OCI-LY1 (cell line): ENCODE data around the gene ARHGEF28.

Source experiments
- H2AFZ ChIP-seq: fragments of 200-600 bp; sonication (generic), shearing (Covaris generic); 2 replicates; pipeline ENCODE4 v1.6.0; 2014; ENCODE audit warnings: antibody characterized with exemption, mild to moderate bottlenecking, low read length
- H3F3A ChIP-seq: fragments of 200-600 bp; sonication (generic), shearing (Covaris generic); 2 replicates; pipeline ENCODE4 v1.6.0; 2014; ENCODE audit warnings: mild to moderate bottlenecking, antibody characterized with exemption, low read length, moderate library complexity; ENCODE audit not compliant: insufficient read depth
- H3K27ac ChIP-seq: fragments of 200-600 bp; sonication (generic); 2 replicates; pipeline ENCODE4 v1.5.1; 2014; ENCODE audit warnings: low read length, mixed run types, mild to moderate bottlenecking, low read depth; ENCODE audit not compliant: poor library complexity, severe bottlenecking
- H3K27me3 ChIP-seq: fragments of 200-600 bp; sonication (generic); 2 replicates; pipeline ENCODE4 v1.6.0; 2014; ENCODE audit warnings: antibody characterized with exemption, mild to moderate bottlenecking, low read length, moderate library complexity; ENCODE audit not compliant: insufficient read depth
- H3K36me3 ChIP-seq: fragments of 200-600 bp; sonication (generic); 2 replicates; pipeline ENCODE4 v1.6.1; 2014; ENCODE audit warnings: mild to moderate bottlenecking, antibody characterized with exemption, low read length, moderate library complexity, mixed read lengths; ENCODE audit not compliant: insufficient read depth
- H3K4me1 ChIP-seq: fragments of 200-600 bp; sonication (generic); 2 replicates; pipeline ENCODE4 v1.5.1; 2014; ENCODE audit warnings: mild to moderate bottlenecking, low read length, moderate library complexity; ENCODE audit not compliant: insufficient read depth, severe bottlenecking
- H3K4me2 ChIP-seq: fragments of 200-600 bp; sonication (generic), shearing (Covaris generic); 2 replicates; pipeline ENCODE4 v1.6.1; 2014; ENCODE audit warnings: low read length
- H3K4me3 ChIP-seq: fragments of 200-600 bp; sonication (generic); 2 replicates; pipeline ENCODE4 v1.5.1; 2014; ENCODE audit warnings: low read length, low read depth, mild to moderate bottlenecking, mixed read lengths; ENCODE audit not compliant: poor library complexity, severe bottlenecking
- H3K79me2 ChIP-seq: fragments of 200-600 bp; shearing (Covaris generic); 2 replicates; pipeline ENCODE4 v1.6.1; 2016; ENCODE audit warnings: mixed run types, low read length, mixed read lengths; ENCODE audit not compliant: insufficient read depth
- H3K9ac ChIP-seq: fragments of 200-600 bp; sonication (generic), shearing (Covaris generic); 2 replicates; pipeline ENCODE4 v1.6.1; 2014; ENCODE audit warnings: mild to moderate bottlenecking, low read length, mixed read lengths
- H3K9me2 ChIP-seq: fragments of 200-600 bp; sonication (generic), shearing (Covaris generic); 2 replicates; pipeline ENCODE4 v1.6.1; 2014; ENCODE audit warnings: low read depth, mild to moderate bottlenecking, low read length, mixed read lengths
- H3K9me3 ChIP-seq: fragments of 200-600 bp; shearing (Covaris generic); 2 replicates; pipeline ENCODE4 v1.6.1; 2014; ENCODE audit warnings: low read length, mixed read lengths
- H4K20me1 ChIP-seq: fragments of 200-600 bp; sonication (generic), shearing (Covaris generic); 2 replicates; pipeline ENCODE4 v1.6.0; 2016; ENCODE audit warnings: mild to moderate bottlenecking, low read length; ENCODE audit not compliant: insufficient read depth
- EZH2 ChIP-seq: fragments of 200-600 bp; sonication (generic), shearing (Covaris generic); IDR thresholded peaks from 2 replicates; pipeline ENCODE4 v1.8.0; 2017; ENCODE audit warnings: borderline replicate concordance, mixed run types, mild to moderate bottlenecking, antibody characterized with exemption, low read length, moderate library complexity, mixed read lengths
- TF ChIP-seq, protein P1 (sequence below): fragments of 200-600 bp; sonication (generic), shearing (Covaris generic); IDR thresholded peaks from 2 replicates; pipeline ENCODE4 v1.5.1; 2017; ENCODE audit warnings: mild to moderate bottlenecking, antibody characterized with exemption, low read length, moderate library complexity, mixed read lengths

The ARHGEF28 gene

DNA sequence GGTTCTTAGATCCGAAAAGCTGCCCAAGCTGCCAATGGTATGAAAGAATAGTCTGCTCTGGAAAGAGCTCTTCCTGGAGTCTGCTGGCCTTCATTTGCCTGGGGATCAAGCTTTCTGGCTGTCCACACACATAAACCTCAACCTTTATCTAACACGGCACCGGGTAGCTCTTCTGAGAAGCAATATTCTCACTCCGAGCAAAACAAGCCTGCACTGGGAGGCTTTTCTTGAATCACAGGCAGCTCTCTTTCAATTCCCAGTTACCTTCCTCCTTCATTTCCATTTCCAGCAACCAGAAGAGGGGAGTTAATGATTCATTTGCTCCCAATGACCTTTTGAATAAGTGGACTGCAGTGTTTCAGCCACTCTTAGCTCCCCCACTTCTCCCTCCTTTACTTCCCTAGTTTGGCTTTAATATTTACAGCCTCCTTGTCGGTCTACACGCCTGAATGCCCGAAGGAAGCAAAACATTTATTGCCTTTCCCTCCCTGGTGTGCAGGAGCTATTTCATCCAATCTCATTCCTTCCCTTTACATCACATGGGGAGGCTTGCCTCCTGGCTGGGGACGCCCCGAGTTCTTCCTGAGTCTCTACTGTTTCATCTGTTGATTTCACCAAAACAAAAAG lies 187.1 kb downstream of the ARHGEF28 start:
- Histone ChIP-seq H3F3A (no peaks in the 10 kb centered on the region), H3K4me1 (no peaks in the 10 kb centered on the region), H3K9me3 (no peaks in the 10 kb centered on the region), H3K36me3 (no peaks in the 10 kb centered on the region), H2AFZ (no peak overlapping the region), H3K27me3 (no peaks in the 10 kb centered on the region), H4K20me1 (no peaks in the 10 kb centered on the region), H3K79me2 (no peaks in the 10 kb centered on the region), H3K9me2 (no peaks in the 10 kb centered on the region), H3K4me2 (no peak overlapping the region), H3K4me3 (no peak overlapping the region), H3K9ac (no peak overlapping the region), H3K27ac (no peak overlapping the region)
- TF ChIP-seq, protein P1, sequence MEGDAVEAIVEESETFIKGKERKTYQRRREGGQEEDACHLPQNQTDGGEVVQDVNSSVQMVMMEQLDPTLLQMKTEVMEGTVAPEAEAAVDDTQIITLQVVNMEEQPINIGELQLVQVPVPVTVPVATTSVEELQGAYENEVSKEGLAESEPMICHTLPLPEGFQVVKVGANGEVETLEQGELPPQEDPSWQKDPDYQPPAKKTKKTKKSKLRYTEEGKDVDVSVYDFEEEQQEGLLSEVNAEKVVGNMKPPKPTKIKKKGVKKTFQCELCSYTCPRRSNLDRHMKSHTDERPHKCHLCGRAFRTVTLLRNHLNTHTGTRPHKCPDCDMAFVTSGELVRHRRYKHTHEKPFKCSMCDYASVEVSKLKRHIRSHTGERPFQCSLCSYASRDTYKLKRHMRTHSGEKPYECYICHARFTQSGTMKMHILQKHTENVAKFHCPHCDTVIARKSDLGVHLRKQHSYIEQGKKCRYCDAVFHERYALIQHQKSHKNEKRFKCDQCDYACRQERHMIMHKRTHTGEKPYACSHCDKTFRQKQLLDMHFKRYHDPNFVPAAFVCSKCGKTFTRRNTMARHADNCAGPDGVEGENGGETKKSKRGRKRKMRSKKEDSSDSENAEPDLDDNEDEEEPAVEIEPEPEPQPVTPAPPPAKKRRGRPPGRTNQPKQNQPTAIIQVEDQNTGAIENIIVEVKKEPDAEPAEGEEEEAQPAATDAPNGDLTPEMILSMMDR: no peak
- no peak for TF ChIP-seq EZH2

DNA sequence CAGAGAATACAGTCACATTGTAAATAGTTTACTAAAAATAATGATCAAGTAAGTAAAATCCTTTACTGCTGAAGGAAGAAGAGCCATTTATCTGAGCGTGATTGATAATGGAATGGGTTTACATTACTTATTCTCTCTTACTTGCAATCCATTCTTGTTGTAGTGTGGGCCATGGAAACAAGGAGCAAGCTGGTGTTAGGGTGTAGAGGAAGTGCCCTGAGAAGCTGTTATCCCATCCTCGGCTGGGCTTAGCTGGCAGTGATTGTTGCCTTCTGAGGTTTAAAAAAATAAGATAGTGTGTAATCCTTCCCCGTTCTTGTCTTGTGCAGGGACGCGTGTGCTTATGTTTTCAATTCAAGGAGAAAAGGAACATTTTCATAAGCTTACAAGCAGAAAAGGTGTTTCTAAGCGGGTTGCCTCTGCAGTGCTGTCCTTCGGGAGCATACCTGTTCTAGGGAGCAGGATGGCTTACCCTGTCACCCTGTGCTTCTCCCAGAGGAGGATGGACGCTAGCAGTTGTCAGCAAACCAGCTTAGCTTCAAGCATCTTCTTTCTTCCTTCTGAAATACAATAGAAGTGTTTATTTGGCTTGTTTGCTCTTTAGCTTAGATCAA lies 188.3 kb downstream of the ARHGEF28 start:
- no peak overlapping the region for H3K4me3 ChIP-seq
- H4K20me1 ChIP-seq: no peaks in the 10 kb centered on the region
- no peaks in the 10 kb centered on the region for H3K4me1 ChIP-seq
- no peak overlapping the region for H3K4me2 ChIP-seq
- H3K9me3 ChIP-seq: no peaks in the 10 kb centered on the region
- H3K36me3 ChIP-seq: no peaks in the 10 kb centered on the region
- H3K27me3 ChIP-seq: no peaks in the 10 kb centered on the region
- no peak for TF ChIP-seq EZH2
- TF ChIP-seq, protein P1: no peak
- no peaks in the 10 kb centered on the region for H3K79me2 ChIP-seq
- no peak overlapping the region for H3K9ac ChIP-seq
- H3F3A ChIP-seq: no peaks in the 10 kb centered on the region
- H2AFZ ChIP-seq: no peak overlapping the region
- no peak overlapping the region for H3K27ac ChIP-seq
- no peaks in the 10 kb centered on the region for H3K9me2 ChIP-seq

DNA sequence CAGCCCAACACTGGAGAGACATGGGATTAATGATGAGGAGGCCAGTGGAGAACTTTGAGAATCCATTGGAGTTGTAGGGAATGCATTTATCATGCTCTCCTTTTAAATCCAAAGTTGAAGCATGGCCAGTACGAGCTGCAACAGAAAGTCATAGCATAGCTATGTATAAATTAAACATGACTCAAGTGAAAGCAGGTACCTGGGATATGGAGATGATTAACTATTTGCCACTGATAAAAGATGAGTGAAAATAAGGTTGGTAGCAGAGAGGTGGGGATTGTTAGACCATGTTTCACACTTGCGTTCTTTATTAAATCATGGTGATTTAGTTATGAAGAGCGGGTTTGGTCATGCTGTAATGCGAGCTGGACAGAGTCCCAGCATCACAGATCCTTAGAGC lies 189.6 kb downstream of the ARHGEF28 start:
- Histone ChIP-seq H3K9ac (no peak overlapping the region), H3K9me3 (no peaks in the 10 kb centered on the region)

More for the DNA sequence above, 189.6 kb downstream of the ARHGEF28 start:
- H3K4me3 ChIP-seq: no peak overlapping the region
- no peaks in the 10 kb centered on the region for H3K4me1 ChIP-seq
- H3K27me3 ChIP-seq: no peaks in the 10 kb centered on the region
- H3K79me2 ChIP-seq: no peaks in the 10 kb centered on the region
- H2AFZ ChIP-seq: no peak overlapping the region
- H3K36me3 ChIP-seq: no peaks in the 10 kb centered on the region
- H3K27ac ChIP-seq: no peak overlapping the region
- TF ChIP-seq, protein P1: no peak
- no peak for TF ChIP-seq EZH2
- H3K4me2 ChIP-seq: no peak overlapping the region
- H4K20me1 ChIP-seq: no peaks in the 10 kb centered on the region
- H3K9me2 ChIP-seq: no peaks in the 10 kb centered on the region
- H3F3A ChIP-seq: no peaks in the 10 kb centered on the region
